HepG2 (cell line): ENCODE measurements around the gene SOX5. TPM values are rescaled to one million over a fixed set of nuclear protein-coding genes. Genes with fewer than 3 reads are reported as not detected.

Source experiments
- ATAC-seq: fragments of 200-7000 bp; cut with Tn5 transposase; 3 replicates; pipeline ENCODE4 v1.9.1; 2020; ENCODE audit warnings: mild to moderate bottlenecking, moderate library complexity
- BruUV-seq: library from RNA; stranded (reverse); fragments of 400-500 nt; replicated peaks from 2 replicates; lab custom pipeline; 2021; lab: Mats Ljungman, UMichigan
- CTCF ChIA-PET: fragments of 300-600 bp; formaldehyde crosslinking; extraction: SDS; loops from one replicate; lab custom pipeline; 2021; ENCODE audit warnings: low total read pairs, inconsistent platforms, low intra/inter-chr PET ratio; lab: Yijun Ruan, JAX
- POLR2A ChIA-PET: fragments of 350-600 bp; sonication (Branson Sonifier 250); formaldehyde crosslinking; loops from one replicate; lab custom pipeline; 2020; ENCODE audit warnings: antibody characterized with exemption, inconsistent platforms; lab: Yijun Ruan, JAX
- DNase-seq: peaks from one replicate; pipeline ENCODE4 v3.0.0-alpha.2; 2015; ENCODE audit warnings: low spot score
- FAIRE-seq: peaks from 3 replicates; lab custom pipeline; 2011; peaks lifted over from hg19 to GRCh38; lab: Jason Lieb, UNC
- H2AFZ ChIP-seq: one replicate; pipeline ENCODE4 v1.6.1; 2011; ENCODE audit warnings: low read length, inconsistent platforms
- H3K27ac ChIP-seq: fragments of 300-600 bp; 3 replicates; pipeline ENCODE4 v1.8.0; 2011; ENCODE audit warnings: mixed run types, mild to moderate bottlenecking, mixed read lengths, low read length, inconsistent platforms; ENCODE audit not compliant: insufficient read depth; ENCODE audit errors: extremely low read length
- H3K27me3 ChIP-seq, 2 experiments: fragments of 200-600 bp in 1 of 2; 2 replicates in 1 of 2; 3 replicates in 1 of 2; pipeline versions ENCODE4 v1.6.0 to v1.8.0; 2011; ENCODE audit warnings: low read length in 2 of 2, mild to moderate bottlenecking in 2 of 2, moderate library complexity in 2 of 2, inconsistent platforms in 1 of 2; ENCODE audit not compliant: insufficient read depth in 2 of 2, control insufficient read depth in 1 of 2
- H3K36me3 ChIP-seq, 2 experiments: fragments of 200-600 bp in 1 of 2; replicated peaks in 1 of 2; 2 replicates in 1 of 2; 3 replicates in 1 of 2; pipeline versions ENCODE4 v1.5.1 to v1.8.0; 2011; ENCODE audit warnings: low read length in 2 of 2, inconsistent platforms in 1 of 2; ENCODE audit not compliant: insufficient read depth in 2 of 2, control insufficient read depth in 1 of 2
- H3K4me1 ChIP-seq: 2 replicates; pipeline ENCODE4 v1.5.1; 2012; ENCODE audit warnings: low read length, inconsistent platforms; ENCODE audit not compliant: insufficient read depth
- H3K4me2 ChIP-seq: 2 replicates; pipeline ENCODE4 v1.6.0; 2011; ENCODE audit warnings: low read depth, low read length, inconsistent platforms
- H3K4me3 ChIP-seq, 3 experiments: fragments of 200-600 bp in 1 of 3; sonication (generic), shearing (Covaris generic) in 1 of 3; replicated peaks in 1 of 3; 2 replicates each; pipeline ENCODE4 v1.5.1; 2011 to 2016; ENCODE audit warnings: low read length in 3 of 3, inconsistent platforms in 2 of 3, low read depth in 2 of 3, mild to moderate bottlenecking in 2 of 3, control low read depth in 1 of 3, mixed read lengths in 1 of 3; ENCODE audit not compliant: insufficient read depth in 1 of 3
- H3K79me2 ChIP-seq: one replicate; pipeline ENCODE4 v1.6.1; 2011; ENCODE audit warnings: low read length, inconsistent platforms; ENCODE audit not compliant: insufficient read depth
- H3K9ac ChIP-seq: 2 replicates; pipeline ENCODE4 v1.6.0; 2011; ENCODE audit warnings: mild to moderate bottlenecking, low read depth, low read length, inconsistent platforms; ENCODE audit not compliant: insufficient read depth
- H3K9me3 ChIP-seq: 2 replicates; pipeline ENCODE4 v1.5.1; 2012; ENCODE audit warnings: mild to moderate bottlenecking, low read length
- H4K20me1 ChIP-seq: 2 replicates; pipeline ENCODE4 v1.6.0; 2011; ENCODE audit warnings: inconsistent platforms, mild to moderate bottlenecking, low read length, moderate library complexity; ENCODE audit not compliant: insufficient read depth
- MAFK ChIP-seq, 2 experiments: IDR thresholded peaks in 1 of 2; conservative IDR thresholded peaks in 1 of 2; 2 replicates each; pipeline ENCODE4 v1.6.1; 2011; ENCODE audit warnings: improper control_type of control experiment in 2 of 2, low read length in 2 of 2
- NFKBIZ ChIP-seq: IDR thresholded peaks from 2 replicates; pipeline ENCODE4 v1.6.1; 2018; ENCODE audit warnings: missing genetic modification reagents, missing compliant biosample characterization
- SRSF9 ChIP-seq: fragments of 200-400 bp; formaldehyde crosslinking; IDR thresholded peaks from 2 replicates; pipeline ENCODE4 v1.6.1; 2018; ENCODE audit warnings: borderline replicate concordance, mild to moderate bottlenecking, low read depth, low read length; ENCODE audit not compliant: insufficient read depth, poor library complexity, severe bottlenecking
- ZBTB40 ChIP-seq, 2 experiments: fragments of 450-650 bp in 1 of 2; sonication (generic) in 1 of 2; formaldehyde crosslinking in 1 of 2; IDR thresholded peaks; 2 replicates each; pipeline versions ENCODE4 v1.6.1 to v1.8.0; 2016 to 2022; ENCODE audit warnings: antibody characterized with exemption in 1 of 2, mild to moderate bottlenecking in 1 of 2, missing genetic modification reagents in 1 of 2
- ZKSCAN8 ChIP-seq: IDR thresholded peaks from 2 replicates; pipeline ENCODE4 v1.6.1; 2016; ENCODE audit warnings: borderline replicate concordance, missing genetic modification reagents, missing compliant biosample characterization
- ZNF746 ChIP-seq: sonication (generic); formaldehyde crosslinking; IDR thresholded peaks from 2 replicates; pipeline ENCODE4 v1.8.0; 2022; ENCODE audit warnings: mild to moderate bottlenecking, missing genetic modification reagents
- ZNF776 ChIP-seq: sonication (generic); formaldehyde crosslinking; IDR thresholded peaks from 2 replicates; pipeline ENCODE4 v1.4.0; 2020; ENCODE audit warnings: mild to moderate bottlenecking, missing genetic modification reagents
- WGBS: methylation state at CpG from one replicate; pipeline ENCODE4 v1.1.6; 2017; ENCODE audit warnings: low lambda C conversion rate; 5-methylcytosine and 5-hydroxymethylcytosine counted together
- in situ Hi-C: cut with HindIII; loops from 2 replicates; pipeline ENCODE4 v1.10.0; 2017; ENCODE audit warnings: low pct_unique_long_range_greater_than_20kb; ENCODE audit not compliant: extremely low pct_ligation_motif_present
- intact Hi-C: fragments of 100-400 bp; cut with micrococcal nuclease; formaldehyde crosslinking; loops from one replicate; pipeline ENCODE4 v1.10.0; 2022; ENCODE audit not compliant: unreplicated experiment
- polyA plus RNA-seq, 8 experiments: library from polyadenylated mRNA; depleted of rRNA in 3 of 8; stranded (reverse) in 7 of 8; unstranded in 1 of 8; fragments of >200 nt; fragmentation: Illumina TruSeq in 4 of 8; extraction: Trizol in 4 of 8; gene quantifications; 2 replicates each; pipeline versions ENCODE4 v1.2.1 to v1.2.3, GENCODE V29; 2011 to 2016; ENCODE audit warnings: low read depth in 4 of 8, missing spikeins in 1 of 8, mixed read lengths in 1 of 8; ENCODE audit not compliant: insufficient read depth in 1 of 8
- total RNA-seq, 5 experiments: library from RNA; depleted of rRNA; stranded (reverse); fragments of >200 nt; fragmentation: Illumina TruSeq; extraction: Trizol; gene quantifications; 2 replicates each; pipeline ENCODE4 v1.2.3, GENCODE V29; 2016; ENCODE audit warnings: low read depth in 1 of 5

Gene SOX5
- total and polyA plus RNA-seq, 2 of the 13 experiments (the other 11 are each of a cell fraction or from before 2014, with no cell fraction given): 18.5 to 76.4 TPM

GRCh38 chr12:23687947-23688346 is 261.5 kb downstream of the SOX5 start:
- TF ChIP-seq NFKBIZ (no peak), SRSF9 (no peak), ZKSCAN8 (no peak), ZNF746 (CRISPR knock-in tag) (no peak), ZBTB40 (IDR thresholded peaks at IDR 0.05) (no peak), ZBTB40 (CRISPR knock-in tag; IDR thresholded peaks at IDR 0.05) (no peak), ZNF776 (no peak), MAFK (conservative IDR thresholded peaks at IDR 0.05 in 1 of 2, IDR thresholded peaks at IDR 0.05 in 1 of 2; ENCODE audit: low read length in 2 of 2) (no peak)
- H3K36me3 ChIP-seq: peaks cover 0 to 12% of the 10 kb centered on the region in 2 experiments; a peak in 1 of 5 replicates
- in situ Hi-C loops: no loop called here
- H4K20me1 ChIP-seq: no peaks in the 10 kb centered on the region
- no peak overlapping the region for H3K4me2 ChIP-seq
- no TSS peak for BruUV-seq
- H2AFZ ChIP-seq: no peak overlapping the region
- POLR2A ChIA-PET: no interaction called here
- FAIRE-seq: no peak
- intact Hi-C loops: no loop called here
- ATAC-seq: no peak
- no peak for DNase-seq
- H3K9ac ChIP-seq: no peak overlapping the region
- H3K27ac ChIP-seq: no peak overlapping the region
- WGBS: 91% methylated on average over 1 of the region's 1 CpG
- no peak overlapping the region for H3K4me3 ChIP-seq
- H3K4me1 ChIP-seq: no peaks in the 10 kb centered on the region
- CTCF ChIA-PET: no interaction called here
- no peaks in the 10 kb centered on the region for H3K27me3 ChIP-seq
- H3K79me2 ChIP-seq: no peaks in the 10 kb centered on the region
- H3K9me3 ChIP-seq: no peaks in the 10 kb centered on the region
